SK-N-SH treated with all-trans-retinoic acid at 6 μM for 48 hours (cell line): ENCODE results near the gene TXNRD2.

Experiments
- ATAC-seq: fragments of 200-7000 bp; cut with Tn5 transposase; 3 replicates; pipeline ENCODE4 v1.9.1; 2020; ENCODE audit warnings: mild to moderate bottlenecking, moderate library complexity
- ARNTL ChIP-seq: fragments of 450-650 bp; formaldehyde crosslinking; IDR thresholded peaks from 2 replicates; pipeline ENCODE4 v1.5.0; 2020; ENCODE audit warnings: low read depth, mild to moderate bottlenecking, moderate library complexity, borderline replicate concordance
- BACH2 ChIP-seq: fragments of 250-450 bp; sonication (Bioruptor Pico); IDR thresholded peaks from 2 replicates; pipeline ENCODE4 v1.9.0; 2021; ENCODE audit warnings: mild to moderate bottlenecking, borderline replicate concordance
- CREB5 ChIP-seq: fragments of 250-450 bp; sonication (Bioruptor Pico); IDR thresholded peaks from 2 replicates; pipeline ENCODE4 v1.5.1; 2020; ENCODE audit warnings: low read depth, mild to moderate bottlenecking, moderate library complexity
- CSDC2 ChIP-seq: fragments of 250-450 bp; sonication (Bioruptor Pico); IDR thresholded peaks from 2 replicates; pipeline ENCODE4 v1.5.0; 2020; ENCODE audit warnings: mild to moderate bottlenecking, moderate library complexity
- CSRNP3 ChIP-seq: fragments of 250-450 bp; sonication (Bioruptor Pico); IDR thresholded peaks from 2 replicates; pipeline ENCODE4 v1.5.1; 2021; ENCODE audit warnings: mild to moderate bottlenecking, moderate library complexity
- ESRRG ChIP-seq: fragments of 250-450 bp; sonication (Bioruptor Pico); IDR thresholded peaks from 2 replicates; pipeline ENCODE4 v1.6.1; 2021; ENCODE audit warnings: mild to moderate bottlenecking
- GLIS3 ChIP-seq: fragments of 250-450 bp; sonication (Bioruptor Pico); IDR thresholded peaks from 2 replicates; pipeline ENCODE4 v1.5.0; 2020; ENCODE audit warnings: mild to moderate bottlenecking, moderate library complexity
- ISL1 ChIP-seq: fragments of 250-450 bp; sonication (Bioruptor Pico); IDR thresholded peaks from 2 replicates; pipeline ENCODE4 v2.1.2; 2022; ENCODE audit warnings: mild to moderate bottlenecking, moderate library complexity
- OSR1 ChIP-seq: fragments of 250-450 bp; sonication (Bioruptor Pico); IDR thresholded peaks from 2 replicates; pipeline ENCODE4 v1.8.0; 2022; ENCODE audit warnings: moderate library complexity, mild to moderate bottlenecking, inconsistent platforms
- RARB ChIP-seq: fragments of 250-450 bp; sonication (Bioruptor Pico); IDR thresholded peaks from 2 replicates; pipeline ENCODE4 v1.8.0; 2021; ENCODE audit warnings: mild to moderate bottlenecking, moderate library complexity
- TCF4 ChIP-seq: fragments of 250-450 bp; sonication (Bioruptor Pico); IDR thresholded peaks from 2 replicates; pipeline ENCODE4 v1.8.0; 2021; ENCODE audit warnings: mild to moderate bottlenecking, moderate library complexity, borderline replicate concordance
- TOX ChIP-seq: fragments of 250-450 bp; sonication (Bioruptor Pico); IDR thresholded peaks from 2 replicates; pipeline ENCODE4 v1.8.0; 2021; ENCODE audit warnings: mild to moderate bottlenecking, moderate library complexity, borderline replicate concordance
- TSHZ2 ChIP-seq: fragments of 250-450 bp; sonication (Bioruptor Pico); IDR thresholded peaks from 2 replicates; pipeline ENCODE4 v1.5.0; 2020; ENCODE audit warnings: mild to moderate bottlenecking, moderate library complexity
- ZC3H10 ChIP-seq: fragments of 250-450 bp; sonication (Bioruptor Pico); IDR thresholded peaks from 2 replicates; pipeline ENCODE4 v1.5.1; 2021; ENCODE audit warnings: mild to moderate bottlenecking, moderate library complexity
- ZNF565 ChIP-seq: fragments of 450-650 bp; formaldehyde crosslinking; conservative IDR thresholded peaks from 2 replicates; pipeline ENCODE4 v1.5.0; 2020; ENCODE audit warnings: low read depth, mild to moderate bottlenecking, moderate library complexity
- ZNF8 ChIP-seq: fragments of 450-650 bp; formaldehyde crosslinking; IDR thresholded peaks from 2 replicates; pipeline ENCODE4 v1.5.0; 2020; ENCODE audit warnings: mild to moderate bottlenecking, moderate library complexity
- TF ChIP-seq, protein P1 (sequence below): fragments of 250-450 bp; sonication (Bioruptor Pico); IDR thresholded peaks from 2 replicates; pipeline ENCODE4 v1.8.0; 2021; ENCODE audit warnings: low read depth, mild to moderate bottlenecking, moderate library complexity, borderline replicate concordance

Gene TXNRD2

GRCh38 chr22:19974268-19974861 lies 32.7 kb upstream of the TXNRD2 start:
- peak; percentile 64 for ATAC-seq

DNA sequence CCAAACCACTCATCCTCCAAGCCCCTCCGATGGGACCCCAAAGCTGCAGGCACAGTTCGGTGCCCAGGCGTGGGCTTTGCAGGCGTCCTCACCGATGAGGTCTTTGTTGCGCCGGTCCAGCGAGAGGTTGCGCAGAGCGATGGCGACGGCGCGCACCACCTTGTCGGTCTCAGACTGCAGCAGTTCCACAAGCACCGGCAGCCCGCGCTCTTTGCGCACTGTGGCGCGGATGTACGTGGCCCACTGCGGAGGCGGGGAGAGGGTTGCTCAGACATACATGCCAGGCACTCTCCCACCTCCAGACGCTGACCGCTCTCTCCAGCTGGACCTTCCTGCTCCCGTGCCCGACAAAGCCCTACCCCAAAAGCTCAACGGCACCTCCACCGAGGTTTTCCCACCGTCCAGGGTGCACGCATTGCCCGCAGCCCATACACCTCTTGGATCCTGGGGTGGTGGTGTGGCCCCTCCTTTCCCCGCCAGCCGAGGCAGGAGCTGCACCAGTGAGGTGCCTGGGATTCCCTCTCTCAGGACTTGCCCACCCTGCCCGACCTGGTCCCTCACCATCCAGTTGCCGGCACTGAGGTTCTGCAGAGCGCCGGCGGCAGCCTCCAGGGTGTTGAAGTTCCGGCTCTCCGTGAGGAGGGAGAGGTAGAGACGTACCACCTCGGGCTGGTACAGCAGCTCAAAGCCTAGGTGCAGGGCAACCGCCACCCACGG lies 32.1 kb upstream of the TXNRD2 start:
- no peak for ATAC-seq
- no peak for TF ChIP-seq CREB5 (CRISPR knock-in tag)
- no peak for TF ChIP-seq ARNTL
- TF ChIP-seq, protein P1, sequence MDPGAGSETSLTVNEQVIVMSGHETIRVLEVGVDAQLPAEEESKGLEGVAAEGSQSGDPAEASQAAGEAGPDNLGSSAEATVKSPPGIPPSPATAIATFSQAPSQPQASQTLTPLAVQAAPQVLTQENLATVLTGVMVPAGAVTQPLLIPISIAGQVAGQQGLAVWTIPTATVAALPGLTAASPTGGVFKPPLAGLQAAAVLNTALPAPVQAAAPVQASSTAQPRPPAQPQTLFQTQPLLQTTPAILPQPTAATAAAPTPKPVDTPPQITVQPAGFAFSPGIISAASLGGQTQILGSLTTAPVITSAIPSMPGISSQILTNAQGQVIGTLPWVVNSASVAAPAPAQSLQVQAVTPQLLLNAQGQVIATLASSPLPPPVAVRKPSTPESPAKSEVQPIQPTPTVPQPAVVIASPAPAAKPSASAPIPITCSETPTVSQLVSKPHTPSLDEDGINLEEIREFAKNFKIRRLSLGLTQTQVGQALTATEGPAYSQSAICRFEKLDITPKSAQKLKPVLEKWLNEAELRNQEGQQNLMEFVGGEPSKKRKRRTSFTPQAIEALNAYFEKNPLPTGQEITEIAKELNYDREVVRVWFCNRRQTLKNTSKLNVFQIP = no peak
- TF ChIP-seq BACH2 (CRISPR knock-in tag) = no peak

More at GRCh38 chr22:19974268-19974861, 32.7 kb upstream of the TXNRD2 start:
- TF ChIP-seq TOX (CRISPR knock-in tag) (no peak), ESRRG (peak; percentile 58; the same call in 1 of the 2 replicates)

- TF ChIP-seq CSRNP3 (CRISPR knock-in tag) (no peak), TSHZ2 (CRISPR knock-in tag) (no peak)
- ATAC-seq = no peak
Observed at GRCh38 chr22:19972652-19973550, 31.3 kb upstream of the TXNRD2 start.

- TF ChIP-seq GLIS3 (CRISPR knock-in tag) (no peak), ISL1 (no peak), ZC3H10 (CRISPR knock-in tag) (no peak), ZNF8 (no peak), CSRNP3 (CRISPR knock-in tag) (no peak), CREB5 (CRISPR knock-in tag) (no peak), RARB (CRISPR knock-in tag) (no peak), TCF4 (CRISPR knock-in tag) (no peak), ZNF565 (CRISPR knock-in tag) (no peak), TSHZ2 (CRISPR knock-in tag) (no peak), CSDC2 (CRISPR knock-in tag) (no peak), OSR1 (CRISPR knock-in tag) (no peak)
Observed at GRCh38 chr22:19972251-19972650, 30.6 kb upstream of the TXNRD2 start.

More at GRCh38 chr22:19972251-19972650, 30.6 kb upstream of the TXNRD2 start:
- ATAC-seq = no peak
